ENCODE results near the gene ENAH. TPM values are rescaled to one million over a fixed set of nuclear protein-coding genes. Genes with fewer than 3 reads are reported as not detected.

Gene ENAH
- total RNA-seq, 4 donors from 2014 or later: 28.4 to 53.3 (median 32.6) TPM

- no peak for TF ChIP-seq CTCF (IDR thresholded peaks at IDR 0.05; ENCODE audit: low read depth)
These were observed 87.1 kb downstream of the ENAH start for GRCh38 chr1:225565847-225566246.

- no peak for TF ChIP-seq CTCF (IDR thresholded peaks at IDR 0.05; ENCODE audit: low read depth)
These were observed 91.2 kb downstream of the ENAH start for GRCh38 chr1:225561675-225562074.

GRCh38 chr1:225559902-225560301 lies 93.0 kb downstream of the ENAH start:
- TF ChIP-seq CTCF (IDR thresholded peaks at IDR 0.05; ENCODE audit: low read depth): no peak

GRCh38 chr1:225559326-225559725 lies 93.6 kb downstream of the ENAH start:
- no peak for TF ChIP-seq CTCF (IDR thresholded peaks at IDR 0.05; ENCODE audit: low read depth)

GRCh38 chr1:225556694-225557093 lies 96.2 kb downstream of the ENAH start:
- no peak for TF ChIP-seq CTCF (IDR thresholded peaks at IDR 0.05; ENCODE audit: low read depth)

GRCh38 chr1:225555821-225556220 lies 97.1 kb downstream of the ENAH start:
- TF ChIP-seq CTCF (IDR thresholded peaks at IDR 0.05; ENCODE audit: low read depth): no peak

GRCh38 chr1:225554216-225554812 lies 98.6 kb downstream of the ENAH start:
- TF ChIP-seq CTCF (IDR thresholded peaks at IDR 0.05; ENCODE audit: low read depth): no peak

Measured in subcutaneous adipose tissue (tissue), 4 donors.